BJ (cell line): ENCODE data around the gene CXCL5. TPM values are rescaled to one million over a fixed set of nuclear protein-coding genes. Genes with fewer than 3 reads are reported as not detected.

Experiments used
- CTCF ChIA-PET: fragments of 350-600 bp; formaldehyde crosslinking; extraction: SDS; loops from one replicate; lab custom pipeline; 2021; ENCODE audit warnings: antibody characterized with exemption, inconsistent platforms; lab: Yijun Ruan, JAX
- POLR2A ChIA-PET: fragments of 300-600 bp; sonication (Branson Sonifier 250); formaldehyde crosslinking; extraction: SDS; loops from one replicate; lab custom pipeline; 2021; ENCODE audit warnings: antibody characterized with exemption; lab: Charles Lee
- DNase-seq: peaks from one replicate; pipeline ENCODE4 v3.0.0-alpha.2; 2011; ENCODE audit warnings: low read depth
- H3K27me3 ChIP-seq: 2 replicates; pipeline ENCODE4 v1.6.0; 2011; ENCODE audit warnings: low read length; ENCODE audit not compliant: control insufficient read depth, insufficient read depth
- H3K36me3 ChIP-seq: 2 replicates; pipeline ENCODE4 v1.5.1; 2011; ENCODE audit warnings: low read length; ENCODE audit not compliant: control insufficient read depth, insufficient read depth
- H3K4me3 ChIP-seq: 2 replicates; pipeline ENCODE4 v1.5.1; 2011; ENCODE audit warnings: low read depth, mild to moderate bottlenecking, control low read depth, low read length
- polyA plus RNA-seq: library from polyadenylated mRNA; depleted of rRNA; stranded (reverse); fragments of >200 nt; gene quantifications from 2 replicates; pipeline ENCODE4 v1.2.3, GENCODE V29; 2011
- TF ChIP-seq, protein P1 (sequence below): IDR thresholded peaks from 2 replicates; pipeline ENCODE4 v1.5.1; 2011; ENCODE audit warnings: low read depth, mild to moderate bottlenecking, control low read depth, inconsistent platforms, low read length, moderate library complexity; ENCODE audit not compliant: insufficient read depth

Gene CXCL5
- polyA plus RNA-seq, 1 experiment, result 0.18 TPM

DNA sequence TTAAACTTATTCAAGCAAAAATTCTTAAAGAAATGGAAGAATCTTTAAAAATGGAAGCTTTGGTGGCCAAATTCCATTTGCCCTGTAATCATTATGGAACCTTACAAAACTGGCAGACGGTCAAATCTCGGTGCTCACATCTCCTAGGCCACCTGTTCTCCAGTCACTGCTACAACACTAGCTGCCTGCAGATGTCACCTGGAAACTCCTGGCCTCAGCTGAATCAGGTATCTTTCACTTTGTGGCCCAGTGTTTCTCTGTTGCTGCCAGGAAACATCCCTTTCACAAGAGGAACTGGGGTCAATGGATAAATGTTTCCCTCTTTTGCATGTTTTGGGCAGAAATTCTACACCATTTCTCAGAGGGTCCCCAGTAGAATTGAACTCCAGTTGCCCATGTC lies 44.2 kb upstream of the CXCL5 start:
- TF ChIP-seq, protein P1, sequence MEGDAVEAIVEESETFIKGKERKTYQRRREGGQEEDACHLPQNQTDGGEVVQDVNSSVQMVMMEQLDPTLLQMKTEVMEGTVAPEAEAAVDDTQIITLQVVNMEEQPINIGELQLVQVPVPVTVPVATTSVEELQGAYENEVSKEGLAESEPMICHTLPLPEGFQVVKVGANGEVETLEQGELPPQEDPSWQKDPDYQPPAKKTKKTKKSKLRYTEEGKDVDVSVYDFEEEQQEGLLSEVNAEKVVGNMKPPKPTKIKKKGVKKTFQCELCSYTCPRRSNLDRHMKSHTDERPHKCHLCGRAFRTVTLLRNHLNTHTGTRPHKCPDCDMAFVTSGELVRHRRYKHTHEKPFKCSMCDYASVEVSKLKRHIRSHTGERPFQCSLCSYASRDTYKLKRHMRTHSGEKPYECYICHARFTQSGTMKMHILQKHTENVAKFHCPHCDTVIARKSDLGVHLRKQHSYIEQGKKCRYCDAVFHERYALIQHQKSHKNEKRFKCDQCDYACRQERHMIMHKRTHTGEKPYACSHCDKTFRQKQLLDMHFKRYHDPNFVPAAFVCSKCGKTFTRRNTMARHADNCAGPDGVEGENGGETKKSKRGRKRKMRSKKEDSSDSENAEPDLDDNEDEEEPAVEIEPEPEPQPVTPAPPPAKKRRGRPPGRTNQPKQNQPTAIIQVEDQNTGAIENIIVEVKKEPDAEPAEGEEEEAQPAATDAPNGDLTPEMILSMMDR, result no peak
- POLR2A ChIA-PET, result no interaction called here
- CTCF ChIA-PET, result no interaction called here

DNA sequence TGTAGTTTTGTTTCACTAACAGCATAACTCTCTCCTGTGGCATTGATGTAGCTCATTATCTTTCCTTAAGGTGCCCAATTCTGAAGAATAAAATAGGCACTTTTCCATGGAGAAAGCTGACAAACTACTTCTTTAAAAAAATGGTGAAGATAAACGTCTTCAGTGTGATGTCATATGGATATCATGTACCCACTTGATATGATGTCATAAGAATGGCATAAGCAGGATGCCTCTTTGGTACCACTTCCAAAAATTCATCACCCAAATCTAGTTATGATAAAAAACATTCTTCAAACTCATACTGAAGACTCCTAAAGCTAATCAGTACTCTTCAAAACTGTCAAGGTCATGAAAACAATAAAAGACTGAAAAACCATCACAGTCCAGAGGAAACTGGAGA lies 42.9 kb upstream of the CXCL5 start:
- ChIA-PET POLR2A (no interaction called here), CTCF (no interaction called here)
- H3K36me3 ChIP-seq, result no peaks in the 10 kb centered on the region
- no peak overlapping the region for H3K4me3 ChIP-seq
- TF ChIP-seq, protein P1, result no peak
- DNase-seq, result no peak
- H3K27me3 ChIP-seq, result no peaks in the 10 kb centered on the region

More for the DNA sequence above, 44.2 kb upstream of the CXCL5 start:
- Histone ChIP-seq H3K4me3 (no peak overlapping the region), H3K27me3 (no peaks in the 10 kb centered on the region), H3K36me3 (no peaks in the 10 kb centered on the region)
- DNase-seq, result no peak

DNA sequence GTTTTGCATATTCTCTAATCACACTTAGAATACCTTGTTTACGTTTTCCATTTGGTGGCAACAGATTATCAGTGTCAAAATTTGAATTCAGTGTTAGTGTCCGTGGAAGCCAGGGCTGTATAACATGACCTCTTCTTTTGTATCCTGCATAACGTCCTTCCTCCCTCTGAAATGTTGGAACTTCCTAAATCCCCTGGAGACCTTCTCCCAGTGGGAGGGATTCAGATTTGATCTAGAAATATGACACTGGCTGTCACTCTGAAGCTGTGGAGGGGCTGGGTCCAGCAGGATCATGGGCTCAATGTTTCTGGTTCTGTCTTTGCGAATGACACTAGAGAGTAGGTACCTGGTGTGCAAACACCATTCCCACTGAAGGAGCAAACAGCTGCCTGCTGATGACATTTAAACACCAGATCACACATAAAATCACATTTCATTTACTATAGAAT lies 40.9 kb upstream of the CXCL5 start:
- no peaks in the 10 kb centered on the region for H3K27me3 ChIP-seq
- no peak for DNase-seq
- peak overlapping the region; percentile 51 for H3K4me3 ChIP-seq
- H3K36me3 ChIP-seq, result no peaks in the 10 kb centered on the region
- TF ChIP-seq, protein P1, result no peak
- POLR2A ChIA-PET, result no interaction called here
- CTCF ChIA-PET, result interaction anchor here (0.9 to 1.8 kb wide), 8 partner anchors 11 to 378 kb away, joined by 3 to 7 read pairs (median 6); no protein-coding TSS in a partner anchor

DNA sequence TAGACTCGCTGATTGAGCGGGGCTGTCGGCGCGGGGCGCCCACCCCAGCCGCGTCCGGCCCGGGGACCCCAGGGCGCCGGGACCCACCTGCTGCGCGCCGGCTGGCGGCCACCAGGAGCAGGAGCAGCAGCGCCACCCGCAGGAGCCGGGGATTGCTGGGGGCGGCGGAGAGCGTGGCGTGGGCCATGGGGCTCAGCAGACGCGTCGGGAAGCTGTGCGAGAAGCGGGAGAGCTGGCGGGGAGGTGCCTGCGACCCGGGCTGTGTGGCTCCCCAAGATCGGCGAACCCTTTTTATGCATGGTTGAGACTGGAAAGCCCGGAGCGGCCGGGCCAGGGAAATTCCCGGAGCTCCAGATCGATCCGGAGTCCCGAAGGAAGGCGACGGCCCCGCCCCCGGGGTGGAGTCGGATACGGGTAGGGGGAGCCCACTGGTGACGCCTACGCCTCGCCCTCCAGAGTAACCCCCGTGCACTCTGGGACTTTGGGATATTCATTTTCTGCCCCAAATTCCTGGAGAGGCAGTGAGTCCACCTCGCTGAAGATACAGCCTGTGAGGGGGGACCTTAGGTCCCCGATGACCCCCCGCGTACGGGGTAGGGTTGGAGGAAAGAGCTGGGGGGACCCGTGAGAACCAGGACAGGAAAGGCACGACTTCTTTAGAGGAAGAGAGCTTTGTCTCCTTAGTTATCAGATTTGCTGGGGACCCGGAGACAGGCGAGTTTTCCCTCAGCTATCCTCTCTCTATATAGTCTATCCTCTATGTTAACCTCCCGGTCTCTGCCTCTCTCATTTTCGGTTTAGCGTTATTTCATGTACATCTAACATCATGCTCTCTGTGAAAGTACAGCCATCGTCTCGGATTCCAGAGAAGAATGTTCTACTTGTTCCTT lies 40.2 kb upstream of the CXCL5 start, which contains the start of gene CXCL3:
Gene CXCL3 (minus strand): TSS at position 265 of the 890 bp plus-strand sequence. CDS start 78 bp downstream, at position 187.
- TF ChIP-seq, protein P1, result peak; percentile 38; the same call in 1 of the 2 replicates
- peak within 1 kb of the TSS; percentile 51 for H3K4me3 ChIP-seq
- ChIA-PET CTCF (interaction anchor here (0.7 to 1.9 kb wide), 14 partner anchors 8 to 450 kb away, joined by 3 to 7 read pairs (median 4); no protein-coding TSS in a partner anchor), POLR2A (interaction anchor here (0.9 kb wide), 1 partner anchor 60 kb away, joined by 4 read pairs; no protein-coding TSS in a partner anchor)
- no peak for DNase-seq
- H3K36me3 ChIP-seq, result no peaks in the 10 kb centered on the region
- no peaks in the 10 kb centered on the region for H3K27me3 ChIP-seq

DNA sequence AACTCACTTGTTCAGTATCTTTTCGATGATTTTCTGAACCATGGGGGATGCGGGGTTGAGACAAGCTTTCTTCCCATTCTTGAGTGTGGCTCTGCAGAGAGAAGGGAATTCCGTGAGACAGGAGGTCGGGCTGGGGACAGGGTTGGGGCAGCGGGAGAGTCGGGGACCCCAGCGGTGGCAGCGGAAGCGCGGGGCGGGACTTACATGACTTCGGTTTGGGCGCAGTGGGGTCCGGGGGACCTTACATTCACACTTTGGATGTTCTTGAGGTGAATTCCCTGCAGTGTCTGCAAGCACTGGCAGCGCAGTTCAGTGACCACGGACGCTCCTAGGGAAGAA lies 39.6 kb upstream of the CXCL5 start:
- ChIA-PET POLR2A (interaction anchor here (0.9 kb wide), 1 partner anchor 59 kb away, joined by 4 read pairs; no protein-coding TSS in a partner anchor), CTCF (interaction anchor here (0.9 to 1.9 kb wide), 7 partner anchors 9 to 376 kb away, joined by 3 to 7 read pairs (median 6); no protein-coding TSS in a partner anchor)
- DNase-seq, result no peak
- H3K4me3 ChIP-seq, result peak overlapping the region; percentile 51
- no peaks in the 10 kb centered on the region for H3K27me3 ChIP-seq
- TF ChIP-seq, protein P1, result no peak
- H3K36me3 ChIP-seq, result no peaks in the 10 kb centered on the region
